NB4 (cell line): ENCODE data around the gene SLC36A3.
A peak's percentile ranks its signal among the peaks of the same experiment; 100 is the strongest.

ENCODE experiments used
- DNase-seq: peaks from one replicate; pipeline ENCODE4 v3.0.0; 2010; ENCODE audit warnings: low read depth
- H3K4me3 ChIP-seq: one replicate; pipeline ENCODE4 v1.5.1; 2011; ENCODE audit warnings: mild to moderate bottlenecking, low read depth, low read length, moderate library complexity
- MYC ChIP-seq: IDR thresholded peaks from 2 replicates; pipeline ENCODE4 v1.6.1; 2011; ENCODE audit warnings: low read depth, low read length
- POLR2A ChIP-seq: IDR thresholded peaks from 2 replicates; pipeline ENCODE4 v1.6.1; 2011; ENCODE audit warnings: mild to moderate bottlenecking; ENCODE audit not compliant: insufficient read length; ENCODE audit errors: extremely low read depth
- TF ChIP-seq, protein P1 (sequence below): IDR thresholded peaks from one replicate; pipeline ENCODE4 v1.5.1; 2012; ENCODE audit warnings: low read depth, low read length
- TF ChIP-seq, protein P2 (sequence below): IDR thresholded peaks from 2 replicates; pipeline ENCODE4 v1.6.1; 2011; ENCODE audit warnings: low read depth, low read length

Gene SLC36A3

GRCh38 chr5:151233616-151234085 lies 69.9 kb downstream of the SLC36A3 start:
- no peak overlapping the region for H3K4me3 ChIP-seq
- no peak for DNase-seq
- TF ChIP-seq MYC (no peak), POLR2A (no peak)
- TF ChIP-seq, protein P1, sequence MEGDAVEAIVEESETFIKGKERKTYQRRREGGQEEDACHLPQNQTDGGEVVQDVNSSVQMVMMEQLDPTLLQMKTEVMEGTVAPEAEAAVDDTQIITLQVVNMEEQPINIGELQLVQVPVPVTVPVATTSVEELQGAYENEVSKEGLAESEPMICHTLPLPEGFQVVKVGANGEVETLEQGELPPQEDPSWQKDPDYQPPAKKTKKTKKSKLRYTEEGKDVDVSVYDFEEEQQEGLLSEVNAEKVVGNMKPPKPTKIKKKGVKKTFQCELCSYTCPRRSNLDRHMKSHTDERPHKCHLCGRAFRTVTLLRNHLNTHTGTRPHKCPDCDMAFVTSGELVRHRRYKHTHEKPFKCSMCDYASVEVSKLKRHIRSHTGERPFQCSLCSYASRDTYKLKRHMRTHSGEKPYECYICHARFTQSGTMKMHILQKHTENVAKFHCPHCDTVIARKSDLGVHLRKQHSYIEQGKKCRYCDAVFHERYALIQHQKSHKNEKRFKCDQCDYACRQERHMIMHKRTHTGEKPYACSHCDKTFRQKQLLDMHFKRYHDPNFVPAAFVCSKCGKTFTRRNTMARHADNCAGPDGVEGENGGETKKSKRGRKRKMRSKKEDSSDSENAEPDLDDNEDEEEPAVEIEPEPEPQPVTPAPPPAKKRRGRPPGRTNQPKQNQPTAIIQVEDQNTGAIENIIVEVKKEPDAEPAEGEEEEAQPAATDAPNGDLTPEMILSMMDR = no peak
- TF ChIP-seq, protein P2, sequence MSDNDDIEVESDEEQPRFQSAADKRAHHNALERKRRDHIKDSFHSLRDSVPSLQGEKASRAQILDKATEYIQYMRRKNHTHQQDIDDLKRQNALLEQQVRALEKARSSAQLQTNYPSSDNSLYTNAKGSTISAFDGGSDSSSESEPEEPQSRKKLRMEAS = no peak

GRCh38 chr5:151231359-151231758 lies 72.2 kb downstream of the SLC36A3 start:
- no peak overlapping the region for H3K4me3 ChIP-seq
- TF ChIP-seq POLR2A (no peak), MYC (no peak)
- TF ChIP-seq, protein P2 = no peak
- TF ChIP-seq, protein P1 = no peak

GRCh38 chr5:151230048-151230680 lies 73.4 kb downstream of the SLC36A3 start:
- no peak for DNase-seq
- H3K4me3 ChIP-seq = no peak overlapping the region
- no peak for TF ChIP-seq POLR2A
- TF ChIP-seq, protein P2 = no peak
- TF ChIP-seq, protein P1 = no peak

More at GRCh38 chr5:151231359-151231758, 72.2 kb downstream of the SLC36A3 start:
- DNase-seq = no peak

GRCh38 chr5:151228986-151229385 lies 74.6 kb downstream of the SLC36A3 start:
- TF ChIP-seq, protein P2 = no peak
- TF ChIP-seq, protein P1 = no peak
- no peak for TF ChIP-seq MYC
- no peak for TF ChIP-seq POLR2A
- no peak overlapping the region for H3K4me3 ChIP-seq
- DNase-seq = no peak

DNA sequence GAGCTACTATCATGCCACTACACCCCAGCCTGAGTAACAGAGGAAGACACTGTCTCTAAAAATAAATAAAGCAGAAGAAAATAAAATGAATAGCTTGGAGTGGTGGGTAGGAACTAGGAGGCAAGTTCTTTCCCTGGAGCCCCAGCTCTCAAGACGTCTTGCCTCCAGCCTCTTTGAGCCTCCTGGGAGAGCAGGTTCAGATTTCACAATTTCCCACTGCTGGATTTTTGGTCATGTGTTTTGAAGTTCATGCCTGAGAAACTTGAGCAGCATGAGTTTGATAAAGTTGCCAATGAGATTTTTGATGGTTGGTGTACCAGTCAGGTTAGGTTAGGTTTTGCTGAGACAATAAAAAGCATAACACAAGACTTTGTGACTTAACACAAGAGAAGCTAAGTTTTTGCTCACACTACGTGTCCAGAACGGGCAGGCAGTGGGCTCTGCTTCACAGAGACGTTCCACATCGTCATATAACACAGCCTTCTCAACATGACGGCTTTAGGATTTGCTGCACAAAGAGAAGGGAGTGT lies 75.6 kb downstream of the SLC36A3 start:
- H3K4me3 ChIP-seq = no peak overlapping the region
- peak; percentile 48 for DNase-seq
- TF ChIP-seq, protein P2 = no peak
- no peak for TF ChIP-seq MYC
- TF ChIP-seq POLR2A = no peak
- TF ChIP-seq, protein P1 = no peak
